ENCODE results near the gene NAALADL1. TPM values are rescaled to one million over a fixed set of nuclear protein-coding genes. Genes with fewer than 3 reads are reported as not detected.
A peak's percentile ranks its signal among the peaks of the same experiment; 100 is the strongest.

The NAALADL1 gene
- total RNA-seq, 1 donor from 2014 or later, result 4.3 TPM

DNA sequence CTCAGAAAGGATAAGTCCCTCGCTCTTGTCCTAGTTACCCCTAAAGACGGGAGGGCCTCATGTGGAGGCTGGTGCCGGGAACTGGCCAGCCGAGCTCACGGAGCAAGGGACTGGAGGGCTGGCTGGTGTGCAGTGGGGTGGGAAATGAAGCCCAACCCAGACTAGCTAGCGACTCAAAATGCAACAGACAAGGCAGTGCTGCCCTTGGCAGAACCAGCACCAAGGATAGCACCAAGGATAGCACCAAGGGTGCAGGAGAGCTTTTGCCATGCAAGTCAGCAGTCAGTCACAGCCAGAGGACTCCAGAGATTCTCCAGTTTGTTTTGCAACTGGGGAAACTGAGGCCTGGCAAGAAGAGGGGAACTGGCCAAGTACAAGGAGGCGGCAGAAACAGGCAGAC lies 55.1 kb downstream of the NAALADL1 start:
- no peak overlapping the region for H3K27ac Mint-ChIP-seq
- peaks cover 9% of the 10 kb centered on the region for H3K4me1 Mint-ChIP-seq (ENCODE audit: low read depth)
- H3K27me3 Mint-ChIP-seq, result peaks cover 3% of the 10 kb centered on the region
- no peak overlapping the region for H3K4me3 Mint-ChIP-seq (ENCODE audit: low read depth)
- no peak for DNase-seq (ENCODE audit: low spot score, unreplicated experiment)
- TF ChIP-seq, protein P1, sequence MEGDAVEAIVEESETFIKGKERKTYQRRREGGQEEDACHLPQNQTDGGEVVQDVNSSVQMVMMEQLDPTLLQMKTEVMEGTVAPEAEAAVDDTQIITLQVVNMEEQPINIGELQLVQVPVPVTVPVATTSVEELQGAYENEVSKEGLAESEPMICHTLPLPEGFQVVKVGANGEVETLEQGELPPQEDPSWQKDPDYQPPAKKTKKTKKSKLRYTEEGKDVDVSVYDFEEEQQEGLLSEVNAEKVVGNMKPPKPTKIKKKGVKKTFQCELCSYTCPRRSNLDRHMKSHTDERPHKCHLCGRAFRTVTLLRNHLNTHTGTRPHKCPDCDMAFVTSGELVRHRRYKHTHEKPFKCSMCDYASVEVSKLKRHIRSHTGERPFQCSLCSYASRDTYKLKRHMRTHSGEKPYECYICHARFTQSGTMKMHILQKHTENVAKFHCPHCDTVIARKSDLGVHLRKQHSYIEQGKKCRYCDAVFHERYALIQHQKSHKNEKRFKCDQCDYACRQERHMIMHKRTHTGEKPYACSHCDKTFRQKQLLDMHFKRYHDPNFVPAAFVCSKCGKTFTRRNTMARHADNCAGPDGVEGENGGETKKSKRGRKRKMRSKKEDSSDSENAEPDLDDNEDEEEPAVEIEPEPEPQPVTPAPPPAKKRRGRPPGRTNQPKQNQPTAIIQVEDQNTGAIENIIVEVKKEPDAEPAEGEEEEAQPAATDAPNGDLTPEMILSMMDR (IDR thresholded peaks at IDR 0.05; ENCODE audit: unreplicated experiment), result no peak
- H3K36me3 Mint-ChIP-seq (ENCODE audit: insufficient read depth), result no peaks in the 10 kb centered on the region
- H3K9me3 Mint-ChIP-seq (ENCODE audit: low read depth), result no peaks in the 10 kb centered on the region

DNA sequence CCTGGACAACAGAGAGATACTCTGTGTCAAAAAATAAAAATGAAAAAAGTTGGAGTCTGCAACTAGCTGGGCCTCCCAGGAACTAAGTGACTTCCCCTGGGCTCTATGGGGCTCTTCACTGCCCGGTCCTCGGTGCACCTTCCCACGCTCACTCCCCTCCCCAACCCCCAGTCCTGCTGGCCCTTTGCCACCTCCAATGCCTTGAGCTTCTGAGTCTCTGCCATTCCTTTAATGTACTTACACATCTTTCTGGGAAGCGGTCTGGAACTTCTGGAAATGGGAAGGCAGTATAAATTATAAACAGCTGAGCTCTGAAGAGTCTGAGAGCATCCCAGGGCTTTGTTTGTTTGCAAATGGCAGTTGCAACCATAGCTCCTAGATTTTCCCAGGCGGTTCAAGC lies 55.6 kb downstream of the NAALADL1 start:
- DNase-seq (ENCODE audit: low spot score, unreplicated experiment), result no peak
- H3K27me3 Mint-ChIP-seq, result peaks cover 3% of the 10 kb centered on the region
- H3K4me1 Mint-ChIP-seq (ENCODE audit: low read depth), result peaks cover 10% of the 10 kb centered on the region
- TF ChIP-seq, protein P1 (IDR thresholded peaks at IDR 0.05; ENCODE audit: unreplicated experiment), result no peak
- H3K27ac Mint-ChIP-seq, result no peak overlapping the region
- H3K4me3 Mint-ChIP-seq (ENCODE audit: low read depth), result no peak overlapping the region
- no peaks in the 10 kb centered on the region for H3K36me3 Mint-ChIP-seq (ENCODE audit: insufficient read depth)
- H3K9me3 Mint-ChIP-seq (ENCODE audit: low read depth), result no peaks in the 10 kb centered on the region

DNA sequence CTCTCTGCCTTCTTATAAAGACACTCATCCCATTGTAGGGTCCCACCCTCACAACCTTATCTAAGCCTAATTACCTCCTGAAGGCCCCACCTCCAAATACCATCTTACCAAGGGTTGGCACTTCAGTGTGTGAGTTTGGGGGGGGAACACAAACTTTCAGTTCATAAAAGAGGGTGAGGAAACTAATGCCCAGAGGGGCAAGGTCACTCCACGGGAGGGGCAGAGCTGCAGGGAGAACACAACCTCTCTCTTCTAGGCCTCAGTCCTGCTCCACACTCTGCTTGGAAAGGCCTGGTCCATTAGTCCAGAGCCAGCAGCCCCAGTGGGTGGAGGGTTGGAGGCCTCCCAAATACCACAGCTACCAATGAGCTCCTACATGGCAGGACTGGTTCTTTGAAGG lies 58.9 kb downstream of the NAALADL1 start:
- H3K4me1 Mint-ChIP-seq (ENCODE audit: low read depth), result peaks cover 13% of the 10 kb centered on the region
- no peaks in the 10 kb centered on the region for H3K27me3 Mint-ChIP-seq
- no peak overlapping the region for H3K27ac Mint-ChIP-seq
- H3K9me3 Mint-ChIP-seq (ENCODE audit: low read depth), result no peaks in the 10 kb centered on the region
- H3K4me3 Mint-ChIP-seq (ENCODE audit: low read depth), result no peak overlapping the region
- DNase-seq (ENCODE audit: low spot score, unreplicated experiment), result no peak
- H3K36me3 Mint-ChIP-seq (ENCODE audit: insufficient read depth), result no peaks in the 10 kb centered on the region
- TF ChIP-seq, protein P1 (IDR thresholded peaks at IDR 0.05; ENCODE audit: unreplicated experiment), result no peak

DNA sequence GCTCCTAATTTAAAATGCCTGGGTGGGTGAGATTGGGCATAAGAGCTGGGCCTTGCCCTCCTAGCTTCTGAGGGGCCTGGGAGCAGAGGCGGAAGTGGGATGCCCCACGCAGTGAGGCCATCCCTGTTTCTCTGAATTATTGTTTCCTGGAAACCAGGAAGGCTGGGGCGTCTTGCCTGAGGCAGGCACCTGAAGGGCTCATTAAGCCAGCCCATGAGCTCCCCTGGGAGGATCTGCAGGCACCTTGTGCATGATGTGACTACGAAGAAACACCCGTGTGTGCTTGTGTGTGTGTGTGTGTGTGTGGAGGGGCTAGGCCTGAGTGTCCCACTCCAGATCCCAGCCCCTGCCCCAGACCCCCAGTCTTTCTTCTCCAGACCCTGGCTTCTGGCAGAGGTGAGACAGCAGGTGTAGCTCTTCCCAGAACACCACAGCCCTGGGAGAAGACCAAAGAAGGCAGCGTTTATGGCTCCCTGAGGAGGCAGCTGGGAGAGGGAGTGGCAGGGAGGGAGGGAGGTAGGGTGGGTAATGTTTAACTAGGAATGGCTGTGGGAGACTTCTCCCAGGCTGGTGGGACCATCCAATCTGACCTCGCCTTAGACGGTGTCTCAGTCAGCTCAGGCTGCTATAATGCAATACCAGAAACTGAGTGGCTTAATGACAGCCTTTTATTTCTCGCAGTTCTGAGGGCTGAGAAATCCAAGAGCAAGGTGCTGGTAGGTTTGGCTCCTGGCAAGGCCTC lies 59.5 kb downstream of the NAALADL1 start:
- TF ChIP-seq, protein P1 (IDR thresholded peaks at IDR 0.05; ENCODE audit: unreplicated experiment), result no peak
- Mint-ChIP-seq H3K9me3 (ENCODE audit: low read depth) (no peaks in the 10 kb centered on the region), H3K27me3 (no peaks in the 10 kb centered on the region), H3K4me1 (ENCODE audit: low read depth) (peaks cover 13% of the 10 kb centered on the region), H3K4me3 (ENCODE audit: low read depth) (no peak overlapping the region), H3K36me3 (ENCODE audit: insufficient read depth) (no peaks in the 10 kb centered on the region), H3K27ac (peak overlapping the region; percentile 43)
- no peak for DNase-seq (ENCODE audit: low spot score, unreplicated experiment)

DNA sequence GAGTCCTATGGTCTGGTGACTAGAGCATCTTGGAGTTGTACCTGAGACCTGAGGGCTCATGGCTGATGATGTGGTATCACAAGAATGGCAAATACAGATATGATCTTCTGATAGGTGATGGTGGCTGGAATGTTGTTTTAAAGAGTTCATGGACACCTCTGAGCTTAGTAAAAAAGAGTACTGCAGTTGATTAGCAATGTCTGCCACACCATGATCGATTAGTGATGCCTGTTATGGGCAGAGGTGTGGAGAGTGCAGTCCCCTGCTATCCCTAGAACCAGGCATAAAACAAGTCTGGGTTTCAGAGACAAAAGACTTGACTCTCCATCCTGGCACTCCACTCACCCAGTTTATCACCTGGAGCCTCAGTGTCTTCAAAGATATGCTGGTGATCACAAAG lies 60.2 kb downstream of the NAALADL1 start:
- Mint-ChIP-seq H3K27ac (peak overlapping the region; percentile 47), H3K4me3 (ENCODE audit: low read depth) (no peak overlapping the region), H3K27me3 (no peaks in the 10 kb centered on the region), H3K9me3 (ENCODE audit: low read depth) (no peaks in the 10 kb centered on the region), H3K4me1 (ENCODE audit: low read depth) (peaks cover 13% of the 10 kb centered on the region), H3K36me3 (ENCODE audit: insufficient read depth) (no peaks in the 10 kb centered on the region)
- no peak for DNase-seq (ENCODE audit: low spot score, unreplicated experiment)
- TF ChIP-seq, protein P1 (IDR thresholded peaks at IDR 0.05; ENCODE audit: unreplicated experiment), result no peak

Measured in progenitor cell of endocrine pancreas (in vitro differentiated cells).